Testis (tissue), 2 donors: Measurements from ENCODE around the gene CENPX.

Experiments used
- CTCF ChIP-seq, 3 experiments: fragments of 450-650 bp in 2 of 3; fragments of 200-600 bp in 1 of 3; sonication (generic) in 1 of 3; IDR thresholded peaks; one replicate each; pipeline ENCODE4 v1.5.1; 2016 to 2019; ENCODE audit warnings: antibody characterized with exemption in 3 of 3, mild to moderate bottlenecking in 2 of 3, moderate library complexity in 1 of 3
- POLR2A ChIP-seq: fragments of 450-650 bp; IDR thresholded peaks from one replicate; pipeline ENCODE4 v1.6.1; 2017; ENCODE audit warnings: antibody characterized with exemption, mild to moderate bottlenecking, moderate library complexity

- TF ChIP-seq CTCF (IDR thresholded peaks at IDR 0.05): no peak
- no peak for TF ChIP-seq POLR2A
Observed at GRCh38 chr17:82015311-82015971, 7.2 kb downstream of the CENPX start.
